Activated T-cell treated with anti-CD3 and anti-CD28 coated beads, Interleukin-2, amount 50 U/mL, for 4 hours (primary cell): ENCODE measurements around the gene KCNJ3. TPM values are rescaled to one million over a fixed set of nuclear protein-coding genes. Genes with fewer than 3 reads are reported as not detected.
"Not testable (repeated sequence)": the region's sequence is repeated elsewhere in the genome, so short reads cannot be mapped to it uniquely, and the experiment has no call there.

ENCODE experiments used
- ATAC-seq, 2 donors: fragments of 200-7000 bp; cut with Tn5 transposase; one replicate each; pipeline ENCODE4 v1.10.0; 2021
- DNase-seq: peaks from one replicate; pipeline ENCODE4 v3.0.0-alpha.2; 2020
- H3K27me3 Mint-ChIP-seq: one replicate; pipeline ENCODE4 v1.8.0; 2021; ENCODE audit warnings: low read depth, mixed read lengths
- H3K36me3 Mint-ChIP-seq: one replicate; pipeline ENCODE4 v1.8.0; 2022; ENCODE audit warnings: mixed read lengths; ENCODE audit not compliant: insufficient read depth
- H3K4me1 Mint-ChIP-seq: one replicate; pipeline ENCODE4 v1.8.0; 2021; ENCODE audit warnings: low read depth, mixed read lengths
- H3K4me3 Mint-ChIP-seq: one replicate; pipeline ENCODE4 v1.8.0; 2021; ENCODE audit warnings: mild to moderate bottlenecking, moderate library complexity, mixed read lengths
- H3K9me3 Mint-ChIP-seq: one replicate; pipeline ENCODE4 v1.8.0; 2021; ENCODE audit warnings: mixed read lengths
- total RNA-seq, 3 donors: library from RNA; stranded (reverse); gene quantifications; one replicate each; pipeline ENCODE4 v1.2.1, GENCODE V29; 2021

KCNJ3 gene
- total RNA-seq, 3 donors from 2014 or later: not detected

- no peaks in the 10 kb centered on the region for H3K27me3 Mint-ChIP-seq
- no peak overlapping the region for H3K4me3 Mint-ChIP-seq
- peaks cover 5% of the 10 kb centered on the region for H3K9me3 Mint-ChIP-seq
- no peak for ATAC-seq
- no peaks in the 10 kb centered on the region for H3K4me1 Mint-ChIP-seq
- H3K36me3 Mint-ChIP-seq: no peaks in the 10 kb centered on the region
- DNase-seq: no peak
These were observed 146.0 kb downstream of the KCNJ3 start for GRCh38 chr2:154844513-154844912.

- no peak for DNase-seq
- H3K27me3 Mint-ChIP-seq: no peaks in the 10 kb centered on the region
- no peaks in the 10 kb centered on the region for H3K4me1 Mint-ChIP-seq
- no peak for ATAC-seq
- H3K4me3 Mint-ChIP-seq: no peak overlapping the region
- H3K9me3 Mint-ChIP-seq: peaks cover 5% of the 10 kb centered on the region
- H3K36me3 Mint-ChIP-seq: no peaks in the 10 kb centered on the region
These were observed 148.3 kb downstream of the KCNJ3 start for GRCh38 chr2:154846842-154847241.

GRCh38 chr2:154849482-154849881, 151.0 kb downstream of the KCNJ3 start:
- Mint-ChIP-seq H3K4me1 (no peaks in the 10 kb centered on the region), H3K9me3 (no peaks in the 10 kb centered on the region), H3K4me3 (no peak overlapping the region), H3K27me3 (no peaks in the 10 kb centered on the region), H3K36me3 (no peaks in the 10 kb centered on the region)
- DNase-seq (no peak), ATAC-seq (no peak)

- Mint-ChIP-seq H3K9me3 (no peaks in the 10 kb centered on the region), H3K36me3 (no peaks in the 10 kb centered on the region), H3K27me3 (no peaks in the 10 kb centered on the region), H3K4me3 (no peak overlapping the region), H3K4me1 (no peaks in the 10 kb centered on the region)
- no peak for ATAC-seq
- DNase-seq: no peak
These were observed 152.0 kb downstream of the KCNJ3 start for GRCh38 chr2:154850532-154850931.

GRCh38 chr2:154855138-154855537, 156.6 kb downstream of the KCNJ3 start:
- no peaks in the 10 kb centered on the region for H3K9me3 Mint-ChIP-seq
- H3K36me3 Mint-ChIP-seq: no peaks in the 10 kb centered on the region
- ATAC-seq (no peak), DNase-seq (no peak)
- H3K4me3 Mint-ChIP-seq: no peak overlapping the region
- H3K27me3 Mint-ChIP-seq: no peaks in the 10 kb centered on the region
- H3K4me1 Mint-ChIP-seq: no peaks in the 10 kb centered on the region

- not testable (repeated sequence) for H3K36me3 Mint-ChIP-seq, H3K9me3 Mint-ChIP-seq, H3K4me3 Mint-ChIP-seq, H3K4me1 Mint-ChIP-seq, H3K27me3 Mint-ChIP-seq, DNase-seq, ATAC-seq
These were observed 168.7 kb downstream of the KCNJ3 start for GRCh38 chr2:154867151-154867550.

- DNase-seq: no peak
- Mint-ChIP-seq H3K4me1 (no peaks in the 10 kb centered on the region), H3K36me3 (no peaks in the 10 kb centered on the region), H3K4me3 (no peak overlapping the region), H3K9me3 (no peaks in the 10 kb centered on the region), H3K27me3 (no peaks in the 10 kb centered on the region)
- no peak for ATAC-seq
These were observed 177.5 kb downstream of the KCNJ3 start for GRCh38 chr2:154875999-154876398.

GRCh38 chr2:154882725-154883124, 184.2 kb downstream of the KCNJ3 start:
- no peaks in the 10 kb centered on the region for H3K27me3 Mint-ChIP-seq
- no peaks in the 10 kb centered on the region for H3K4me1 Mint-ChIP-seq
- no peak for ATAC-seq
- H3K9me3 Mint-ChIP-seq: peaks cover 19% of the 10 kb centered on the region
- no peak overlapping the region for H3K4me3 Mint-ChIP-seq
- H3K36me3 Mint-ChIP-seq: no peaks in the 10 kb centered on the region
- no peak for DNase-seq

- H3K9me3 Mint-ChIP-seq: peaks cover 33% of the 10 kb centered on the region
- H3K4me3 Mint-ChIP-seq: no peak overlapping the region
- H3K36me3 Mint-ChIP-seq: no peaks in the 10 kb centered on the region
- no peaks in the 10 kb centered on the region for H3K27me3 Mint-ChIP-seq
- no peaks in the 10 kb centered on the region for H3K4me1 Mint-ChIP-seq
- ATAC-seq: no peak
- no peak for DNase-seq
These were observed 187.8 kb downstream of the KCNJ3 start for GRCh38 chr2:154886316-154886715.

GRCh38 chr2:154898269-154898668, 199.8 kb downstream of the KCNJ3 start:
- H3K27me3 Mint-ChIP-seq: no peaks in the 10 kb centered on the region
- H3K4me3 Mint-ChIP-seq: no peak overlapping the region
- no peaks in the 10 kb centered on the region for H3K4me1 Mint-ChIP-seq
- H3K36me3 Mint-ChIP-seq: no peaks in the 10 kb centered on the region
- no peak for ATAC-seq
- H3K9me3 Mint-ChIP-seq: peaks cover 2% of the 10 kb centered on the region
- no peak for DNase-seq

GRCh38 chr2:154901063-154901462, 202.6 kb downstream of the KCNJ3 start:
- no peaks in the 10 kb centered on the region for H3K36me3 Mint-ChIP-seq
- no peaks in the 10 kb centered on the region for H3K4me1 Mint-ChIP-seq
- DNase-seq (no peak), ATAC-seq (no peak)
- H3K4me3 Mint-ChIP-seq: no peak overlapping the region
- H3K9me3 Mint-ChIP-seq: peaks cover 8% of the 10 kb centered on the region
- H3K27me3 Mint-ChIP-seq: no peaks in the 10 kb centered on the region
